Skin of body (tissue), 2 donors: ENCODE measurements around the gene MTHFD1L. TPM values are rescaled to one million over a fixed set of nuclear protein-coding genes. Genes with fewer than 3 reads are reported as not detected.

Experiments used
- DNase-seq: peaks from one replicate; lab custom pipeline; 2025; lab: John Stamatoyannopoulos, UW
- total RNA-seq: library from RNA; depleted of rRNA; stranded (reverse); fragments of >200 nt; gene quantifications from one replicate; pipeline ENCODE4 v1.2.3, GENCODE V29; 2014

MTHFD1L gene
- total RNA-seq, 1 donor from 2014 or later, result 12.2 TPM

DNA sequence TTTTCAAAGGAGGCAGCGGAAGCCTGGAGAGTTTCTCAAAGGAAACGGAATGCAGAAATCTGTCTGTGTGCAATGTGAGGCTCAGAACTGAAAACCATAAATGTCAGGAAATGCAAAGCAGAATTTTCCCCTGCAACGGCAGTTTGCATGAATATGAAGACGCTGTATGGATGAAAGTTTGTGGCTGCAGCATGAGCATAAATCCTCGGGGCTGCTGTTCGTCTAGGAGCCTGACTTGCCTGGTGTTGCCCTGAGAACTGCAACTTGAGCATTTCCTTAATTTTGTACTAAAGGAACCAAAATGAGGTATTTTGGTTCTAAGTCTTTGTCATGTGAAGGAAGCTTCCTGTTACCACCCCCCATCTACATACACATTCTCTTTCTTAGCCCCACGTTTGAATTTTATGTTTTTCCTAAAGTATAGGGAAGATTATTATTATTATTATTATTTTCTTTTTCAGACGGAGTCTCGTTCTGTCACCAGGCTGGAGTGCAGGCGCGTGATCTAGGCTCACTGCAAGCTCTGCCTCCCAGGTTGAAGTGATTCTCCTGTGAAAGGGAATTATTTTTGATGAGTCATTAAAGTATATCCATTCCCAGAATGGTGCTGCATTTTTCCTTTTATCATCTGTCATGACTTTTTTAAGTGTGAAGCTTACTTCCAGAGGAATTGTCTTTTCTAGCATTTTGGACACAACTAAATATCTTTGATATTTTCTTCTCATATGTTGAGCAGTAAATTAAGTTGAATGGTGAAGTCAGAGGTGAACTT is 33.1 kb downstream of the MTHFD1L start:
- peak; percentile 51 for DNase-seq

DNA sequence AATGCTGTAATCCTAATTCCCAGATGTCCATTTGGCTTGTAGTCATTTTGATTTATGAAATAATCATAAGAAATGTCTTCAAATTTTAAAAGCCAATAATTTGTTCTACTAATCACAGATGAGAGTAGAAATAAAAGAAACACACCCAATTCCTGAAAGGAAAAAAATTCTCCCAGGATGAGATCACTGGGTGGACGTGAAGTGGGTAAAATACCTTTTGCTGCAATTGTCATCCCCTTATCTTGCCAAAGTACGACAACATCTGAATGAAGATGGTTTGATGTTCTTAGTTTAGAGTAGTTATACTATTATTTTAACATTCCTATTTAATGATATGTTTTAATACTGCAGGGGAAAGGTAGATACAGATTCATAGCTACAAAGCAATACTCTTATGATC is 33.7 kb downstream of the MTHFD1L start:
- no peak for DNase-seq

DNA sequence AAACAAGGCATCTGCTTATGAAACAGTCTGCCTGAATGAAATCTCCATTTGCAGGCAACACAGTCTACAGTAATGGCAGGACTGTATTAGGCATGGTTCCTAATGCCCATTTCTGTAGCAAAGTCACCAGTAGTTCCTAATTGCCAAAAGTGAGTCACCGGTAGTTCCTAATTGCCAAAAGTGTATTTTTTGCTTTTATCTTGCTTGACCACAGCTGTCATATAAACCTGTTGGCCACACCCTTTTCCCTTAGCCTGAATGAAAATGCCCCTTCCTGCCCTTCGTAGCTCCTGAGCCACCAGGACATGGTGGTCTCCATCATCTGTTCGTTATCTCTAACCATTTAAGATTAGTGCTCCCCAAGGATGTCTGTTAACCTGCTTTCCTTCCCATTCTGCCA is 34.5 kb downstream of the MTHFD1L start:
- DNase-seq, result no peak

DNA sequence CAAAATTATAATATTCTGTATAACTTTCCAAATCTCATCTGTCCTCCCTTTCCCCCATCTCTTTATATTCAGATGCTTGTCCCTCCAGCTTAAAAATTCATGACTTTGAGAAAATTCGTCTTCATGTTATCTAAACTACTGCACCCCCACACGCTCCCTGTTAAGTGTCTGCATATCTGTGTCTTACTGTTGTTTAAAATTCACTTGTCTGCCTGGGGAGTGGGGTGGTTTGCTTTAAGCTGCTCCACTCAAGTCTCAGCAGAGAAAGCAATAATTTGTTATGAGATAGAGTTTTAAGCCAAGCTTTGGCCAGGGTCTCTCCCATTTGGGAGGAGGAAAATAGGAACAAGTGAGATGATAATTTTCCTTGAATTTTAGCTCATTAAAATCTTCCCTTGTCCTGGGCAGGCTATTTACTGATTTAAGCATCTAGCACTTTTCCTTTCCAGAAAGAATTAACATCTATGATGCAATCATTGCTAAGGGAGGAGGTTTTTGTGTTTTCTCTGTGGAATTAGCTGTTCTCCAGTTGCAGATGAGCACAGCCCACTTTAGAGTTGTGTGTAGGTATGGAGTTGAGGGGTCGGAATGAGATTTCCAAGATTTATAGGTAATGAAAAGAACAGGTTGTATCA is 36.8 kb downstream of the MTHFD1L start:
- no peak for DNase-seq

DNA sequence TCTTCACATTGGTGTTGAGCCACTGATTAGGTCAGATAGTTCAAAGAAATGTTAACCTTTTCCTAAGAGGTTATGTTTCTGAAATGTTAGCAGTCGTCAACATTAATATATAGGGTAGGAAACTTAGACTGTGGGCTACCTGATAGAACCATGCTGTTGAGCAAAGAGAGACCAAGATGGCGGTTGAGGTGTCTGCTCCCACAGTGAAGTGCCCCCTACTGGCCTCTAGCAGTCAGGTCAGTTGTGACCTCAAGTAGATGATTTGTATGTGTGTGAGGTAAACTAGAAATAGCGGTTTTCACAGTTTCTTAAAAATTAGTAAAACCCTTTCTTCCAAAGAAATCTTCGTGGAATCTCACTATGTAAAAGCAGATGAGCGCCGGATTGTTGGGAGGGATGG is 40.3 kb downstream of the MTHFD1L start:
- DNase-seq, result no peak

DNA sequence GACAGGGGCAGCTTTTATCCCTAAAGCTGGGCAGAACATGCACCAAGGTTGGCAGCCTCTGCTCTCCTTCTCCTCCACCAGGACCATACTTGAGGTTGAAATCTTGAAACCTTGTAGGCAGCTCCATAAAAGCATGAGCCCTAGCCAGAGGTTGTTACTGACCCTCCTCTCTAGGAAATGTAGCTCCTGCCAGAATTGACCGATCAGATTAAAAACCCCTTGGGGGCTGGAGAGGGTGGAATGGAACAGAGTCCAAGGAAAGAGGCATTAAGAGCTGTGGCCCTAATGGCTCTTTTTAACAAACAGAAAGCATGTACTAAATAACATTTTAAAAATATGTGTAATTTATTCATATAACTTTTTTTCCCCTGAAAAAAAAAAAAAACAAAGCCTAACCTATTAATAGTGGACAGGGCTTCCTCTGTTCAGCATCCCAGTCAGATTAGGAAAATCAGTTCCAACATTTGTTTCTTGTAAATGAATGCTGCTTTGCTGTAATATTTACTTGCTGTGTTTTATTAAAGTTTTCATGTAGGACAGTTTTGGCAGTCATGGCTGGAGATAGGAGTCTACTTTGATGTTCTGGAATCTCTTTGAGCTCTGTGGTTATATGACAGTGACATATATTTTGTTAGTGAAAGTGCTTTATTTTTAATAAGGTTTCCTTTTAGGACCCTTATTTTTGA is 41.3 kb downstream of the MTHFD1L start:
- no peak for DNase-seq

DNA sequence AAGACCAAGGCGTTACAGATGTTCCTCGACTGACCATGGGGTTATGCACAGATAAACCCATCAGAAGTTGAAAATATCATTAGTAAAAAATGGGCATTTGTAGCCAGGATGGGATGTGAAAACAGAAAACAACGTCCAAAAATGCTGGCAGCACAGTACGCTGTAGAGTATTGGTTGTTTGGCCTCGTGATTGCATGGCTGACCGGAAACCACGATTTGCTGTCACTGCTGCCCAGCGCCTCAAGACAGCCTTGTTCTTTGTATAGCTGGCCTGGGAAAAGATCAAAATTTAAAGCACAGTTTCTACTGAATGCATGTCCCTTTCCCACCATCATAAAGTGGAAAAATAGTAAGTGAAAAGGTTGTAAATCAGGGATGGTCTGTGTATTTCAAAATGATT is 41.9 kb downstream of the MTHFD1L start:
- DNase-seq, result no peak

DNA sequence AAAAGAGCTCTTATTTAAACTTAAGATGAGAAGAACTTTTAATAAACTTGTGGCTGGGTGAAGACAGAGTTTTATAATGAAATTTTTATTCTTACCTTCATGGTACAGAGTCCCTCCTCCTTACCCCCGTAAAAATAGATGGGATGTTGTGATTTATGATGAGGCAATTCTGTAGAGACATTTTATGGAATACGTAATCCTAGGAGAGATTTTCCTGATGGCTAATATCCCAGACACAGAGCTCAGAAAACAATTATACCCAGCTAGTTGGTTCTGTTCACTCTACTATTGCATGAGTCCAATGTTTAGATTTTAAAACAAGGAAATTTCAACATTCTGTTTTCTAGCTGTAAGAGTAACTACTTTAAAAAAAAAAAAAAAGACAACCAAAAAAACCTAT is 43.4 kb downstream of the MTHFD1L start:
- no peak for DNase-seq

DNA sequence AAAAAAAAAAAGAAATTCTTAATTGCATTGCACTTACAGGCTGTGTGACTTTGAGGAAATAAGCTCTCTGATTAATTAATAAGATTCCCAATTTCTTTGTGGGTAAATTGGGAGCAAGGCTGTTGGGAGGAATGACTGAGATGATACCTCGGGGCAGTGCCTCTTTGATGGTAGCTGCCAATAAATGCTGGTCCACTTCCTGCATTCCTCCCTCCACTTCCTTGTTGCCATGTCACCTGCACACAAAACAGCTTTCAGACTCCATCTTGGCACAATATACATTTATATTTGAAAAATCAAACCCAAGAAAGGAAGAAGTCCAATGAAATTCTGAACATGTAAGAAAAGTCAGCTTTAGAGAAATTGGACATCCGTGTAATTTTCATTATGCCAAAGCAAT is 45.1 kb downstream of the MTHFD1L start:
- DNase-seq, result no peak

DNA sequence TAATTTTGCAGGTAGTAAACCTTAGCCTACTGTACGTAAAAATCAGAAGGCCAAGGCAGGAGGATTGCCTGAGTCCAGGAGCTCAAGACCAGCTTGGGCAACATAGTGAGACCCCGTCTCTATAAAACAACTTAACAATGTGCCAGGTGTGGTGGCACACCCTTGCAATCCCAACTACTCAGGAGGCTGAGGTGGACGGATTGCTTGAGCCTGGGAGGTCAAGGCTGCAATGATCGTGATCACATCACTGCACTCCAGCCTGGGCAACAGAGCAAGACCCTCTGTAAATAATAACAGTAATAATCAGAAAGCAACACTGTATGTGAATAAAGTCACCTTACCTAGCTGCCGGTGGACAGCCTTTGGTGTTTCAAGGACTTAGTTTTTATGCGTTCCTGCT is 48.9 kb downstream of the MTHFD1L start:
- DNase-seq, result no peak

DNA sequence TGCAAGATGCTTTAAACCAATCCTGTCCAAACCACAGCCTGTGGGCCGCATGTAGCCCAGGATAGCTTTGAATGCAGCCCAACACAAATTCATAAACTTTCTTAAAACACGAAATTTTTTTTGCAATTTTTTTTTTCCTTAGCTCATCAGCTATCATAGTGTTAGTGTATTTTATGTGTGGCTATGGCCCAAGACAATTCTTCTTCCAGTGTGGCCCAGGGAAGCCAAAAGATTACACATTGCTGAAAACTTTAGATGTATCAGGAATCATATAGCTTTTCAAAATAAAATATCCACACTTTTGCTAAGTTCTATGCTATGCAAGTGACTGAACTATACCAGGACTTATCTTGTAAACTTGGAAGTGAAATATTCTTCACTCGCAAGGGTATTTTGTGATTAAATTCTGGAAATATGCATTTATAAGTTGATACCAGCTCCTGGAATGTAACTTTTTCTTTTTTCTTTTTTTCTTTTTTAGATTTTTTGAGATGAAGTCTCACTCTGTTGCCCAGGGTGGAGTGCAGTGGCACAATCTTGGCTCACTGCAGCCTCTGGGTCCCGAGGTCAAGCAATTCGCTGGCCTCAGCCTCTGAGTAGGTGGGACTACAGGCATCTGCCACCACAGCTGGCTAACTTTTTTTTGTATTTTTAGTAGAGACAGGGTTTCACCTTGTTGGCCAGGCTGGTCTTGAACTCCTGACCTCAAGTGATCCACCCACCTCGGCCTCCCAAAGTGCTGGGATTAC is 49.8 kb downstream of the MTHFD1L start:
- peak; percentile 62 for DNase-seq

DNA sequence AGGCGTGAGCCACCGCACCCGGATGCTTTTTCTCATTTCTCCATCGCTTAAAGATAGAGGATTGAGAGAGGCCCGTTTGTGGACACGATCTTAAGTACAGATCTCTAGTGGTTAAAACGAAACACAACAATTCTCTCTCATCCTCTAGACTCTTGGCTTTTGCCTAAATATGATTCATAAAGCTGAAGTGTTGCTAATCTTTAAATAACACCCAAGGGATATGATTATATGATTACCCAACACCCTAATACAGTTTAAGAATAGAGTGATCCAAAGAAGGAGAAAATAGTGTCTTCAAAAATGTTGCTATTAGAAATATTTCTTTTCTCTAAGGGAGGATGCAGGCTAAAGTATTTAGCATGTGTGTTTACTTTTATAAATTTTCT is 50.4 kb downstream of the MTHFD1L start:
- peak; percentile 80 for DNase-seq

DNA sequence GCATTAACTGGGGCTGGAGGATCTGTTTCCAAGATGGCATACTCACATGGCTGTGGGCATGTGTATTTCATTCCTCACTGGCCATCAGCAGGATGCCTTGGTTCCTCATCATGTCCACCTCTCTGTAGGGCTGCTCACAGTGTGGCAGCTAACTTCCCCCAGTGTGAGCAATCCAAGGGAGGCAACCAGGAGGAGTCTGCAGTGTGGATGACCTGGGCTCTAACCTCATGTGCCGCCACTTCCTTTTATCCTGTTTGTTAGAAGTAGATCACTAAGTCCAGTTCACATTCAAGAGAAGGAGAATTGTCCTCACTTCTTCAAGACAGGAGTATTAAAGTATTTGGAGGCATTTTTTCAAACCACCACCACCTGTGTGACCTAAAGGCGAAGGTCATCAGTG is 54.4 kb downstream of the MTHFD1L start:
- no peak for DNase-seq

DNA sequence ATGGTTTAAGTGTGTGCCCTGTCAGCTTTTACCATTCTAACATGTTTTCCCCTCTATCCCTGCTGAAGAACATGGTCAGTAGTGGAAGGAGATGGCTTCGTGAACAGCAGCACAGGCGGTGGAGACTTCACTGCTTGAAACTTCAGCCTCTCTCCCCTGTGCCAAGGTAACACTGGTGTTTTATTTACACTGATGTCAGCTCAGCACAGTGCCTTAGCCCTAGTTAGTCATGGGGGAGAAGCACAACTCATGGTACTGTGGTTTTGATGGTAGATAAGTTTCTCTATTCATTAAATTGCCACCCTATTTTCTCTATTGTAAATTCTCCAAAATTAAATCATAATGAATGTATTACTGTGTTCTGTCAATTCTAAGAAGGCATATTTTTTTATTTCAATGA is 56.6 kb downstream of the MTHFD1L start:
- no peak for DNase-seq

DNA sequence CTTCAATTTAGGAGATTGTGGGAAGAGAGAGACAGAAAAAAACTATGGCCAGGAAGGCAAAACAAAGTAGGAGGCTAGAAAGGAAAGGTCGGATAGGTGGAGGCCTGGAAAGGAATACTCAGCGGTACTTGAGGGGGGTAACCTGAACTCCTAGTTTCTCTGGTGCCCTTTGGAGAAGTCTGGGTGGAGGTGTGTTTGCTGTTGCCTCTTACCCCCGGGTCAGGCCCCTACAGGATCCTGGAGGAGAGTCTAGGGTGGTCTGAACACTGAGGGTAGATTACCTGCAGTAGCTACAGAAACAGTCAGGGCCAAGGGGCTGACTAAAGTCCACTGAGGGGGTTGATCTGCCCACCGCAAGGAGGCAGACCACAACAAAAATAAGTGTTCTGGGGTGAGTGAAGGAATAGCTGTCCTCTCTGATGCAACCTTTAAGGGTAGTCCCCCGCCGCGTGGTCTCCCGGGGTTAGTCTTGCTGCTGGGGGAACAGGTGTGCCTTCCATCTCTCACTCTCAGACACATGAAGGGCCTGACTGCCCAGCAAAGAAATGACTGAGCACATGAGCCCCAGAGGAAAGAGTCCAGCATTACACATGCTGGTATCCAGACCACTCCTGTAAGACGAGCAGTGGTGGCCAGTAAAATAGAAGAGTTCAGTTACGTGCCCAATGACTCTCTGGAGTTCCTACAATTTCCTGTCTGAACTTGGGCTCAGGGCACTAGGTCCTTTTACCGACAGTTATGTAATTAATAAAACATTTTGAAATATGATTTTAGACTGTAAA is 59.5 kb downstream of the MTHFD1L start:
- peak; percentile 50 for DNase-seq

DNA sequence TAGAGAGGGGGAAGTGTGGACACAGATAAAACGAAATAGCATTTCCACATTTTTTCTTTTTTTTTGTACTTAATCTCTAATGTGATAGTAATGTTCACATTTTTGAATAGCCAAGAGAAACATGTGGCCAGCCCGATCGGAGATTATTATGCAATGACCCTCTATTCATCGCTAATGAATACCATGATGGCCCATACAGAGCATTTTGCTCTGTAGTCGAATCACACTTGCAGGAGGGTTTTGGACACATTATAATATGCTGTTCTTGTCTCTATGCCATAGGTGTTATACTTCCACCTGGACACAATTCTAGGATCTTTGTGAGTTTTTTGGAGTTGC is 60.1 kb downstream of the MTHFD1L start:
- peak; percentile 54 for DNase-seq

DNA sequence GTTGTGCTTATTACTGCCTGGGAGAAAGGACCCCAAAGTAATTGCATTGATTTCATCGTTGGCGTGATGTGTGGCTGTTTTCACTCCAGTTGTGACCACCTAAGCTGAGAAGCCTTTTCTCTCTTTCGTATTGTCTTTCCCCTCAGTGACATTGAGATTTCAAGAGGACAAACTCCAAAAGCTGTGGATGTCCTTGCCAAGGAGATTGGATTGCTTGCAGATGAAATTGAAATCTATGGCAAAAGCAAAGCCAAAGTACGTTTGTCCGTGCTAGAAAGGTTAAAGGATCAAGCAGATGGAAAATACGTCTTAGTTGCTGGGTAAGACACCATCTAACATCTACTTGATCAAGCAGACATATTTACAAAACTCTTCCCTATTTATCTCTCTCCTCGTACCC is 60.5 kb downstream of the MTHFD1L start:
- peak; percentile 54 for DNase-seq

DNA sequence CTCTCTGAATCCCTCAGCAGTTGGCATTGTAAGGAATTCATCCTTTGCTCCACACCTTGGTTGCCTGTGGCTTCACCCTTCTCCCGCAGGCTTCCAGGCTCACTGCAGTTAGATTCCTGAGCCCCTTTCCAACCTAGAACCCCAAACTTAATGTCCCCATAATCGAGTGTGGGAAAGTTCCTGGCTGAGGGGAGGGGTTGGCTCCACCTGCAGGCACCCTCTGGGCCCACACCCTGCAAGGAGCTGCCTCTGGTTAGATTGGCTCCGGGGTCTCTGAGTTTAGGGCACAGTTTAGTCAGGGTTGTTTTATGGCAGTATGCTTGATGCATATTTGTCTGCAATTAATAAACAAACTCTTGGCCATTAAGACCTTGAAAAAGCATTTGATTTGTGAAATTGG is 63.4 kb downstream of the MTHFD1L start:
- DNase-seq, result no peak

DNA sequence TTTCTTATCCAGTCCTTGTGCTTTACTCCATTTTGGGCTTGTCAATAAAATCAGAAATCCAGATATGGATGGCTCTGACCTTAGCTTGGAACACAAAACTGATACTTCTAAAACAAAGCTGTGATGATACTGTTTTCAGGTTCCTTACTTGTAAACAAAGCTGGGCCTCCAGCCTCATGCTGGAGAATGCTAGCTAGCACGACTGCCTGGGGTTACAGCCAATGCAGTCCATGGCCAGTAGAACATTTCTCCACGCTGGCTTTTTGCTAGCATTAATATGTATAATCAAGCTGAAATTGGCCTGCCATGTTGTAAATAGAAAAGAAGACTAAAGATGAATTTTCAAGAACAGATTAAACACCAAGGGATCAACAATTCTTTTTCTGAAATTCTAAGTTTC is 63.9 kb downstream of the MTHFD1L start:
- DNase-seq, result no peak

DNA sequence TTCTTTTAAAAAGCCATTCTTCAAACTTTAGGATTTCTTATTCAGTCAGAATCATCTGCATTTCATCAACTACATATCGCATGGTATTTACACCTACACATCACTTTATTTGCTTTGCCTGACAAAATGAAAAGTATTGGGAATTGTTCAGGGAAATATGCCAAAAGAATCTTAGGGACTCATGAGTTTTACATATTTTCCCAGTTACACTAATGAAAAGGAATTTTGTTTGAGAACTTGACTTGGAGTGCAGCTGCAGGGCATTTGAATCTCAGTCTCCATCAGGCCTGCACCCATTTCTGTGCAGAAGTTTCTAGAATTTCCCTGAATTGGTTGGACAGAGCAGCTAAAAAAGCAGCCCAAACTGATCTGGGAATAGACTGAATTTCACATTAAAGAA is 65.3 kb downstream of the MTHFD1L start:
- DNase-seq, result peak; percentile 90

DNA sequence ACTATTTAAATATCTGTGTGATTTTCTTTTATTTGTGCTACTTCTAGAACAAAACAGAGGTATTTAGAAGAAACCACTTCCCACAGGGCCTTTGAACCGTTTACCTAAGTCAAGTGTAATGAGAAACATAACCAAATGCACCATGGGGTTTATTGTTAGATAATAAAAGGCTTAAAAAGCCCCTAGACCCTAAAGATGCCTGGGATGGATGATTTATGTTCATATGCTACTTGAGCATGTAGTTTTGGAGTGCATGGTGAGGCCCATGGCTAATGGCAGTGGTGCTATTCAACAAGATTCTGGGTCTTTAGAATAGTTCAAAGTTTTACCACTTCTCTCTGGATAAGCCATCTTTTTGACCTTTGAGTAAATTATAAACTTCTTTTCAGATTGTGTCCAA is 65.9 kb downstream of the MTHFD1L start:
- DNase-seq, result no peak
